H1 (cell line): Measurements from ENCODE around the gene VSIG10L. TPM values are rescaled to one million over a fixed set of nuclear protein-coding genes. Genes with fewer than 3 reads are reported as not detected.

ENCODE experiments used
- CTCF ChIA-PET: fragments of 300-600 bp; sonication (Branson Sonifier 250); formaldehyde crosslinking; loops from one replicate; lab custom pipeline; 2021; ENCODE audit not compliant: partially characterized antibody; lab: Charles Lee
- POLR2A ChIA-PET: fragments of 300-600 bp; sonication (Branson Sonifier 250); formaldehyde crosslinking; loops from one replicate; lab custom pipeline; 2021; ENCODE audit warnings: inconsistent platforms; ENCODE audit not compliant: partially characterized antibody; lab: Charles Lee
- DNase-seq, 2 experiments: peaks; one replicate each; pipeline versions ENCODE4 v3.0.0 to v3.0.0-alpha.2; 2010 to 2022; ENCODE audit warnings: low spot score in 2 of 2, low read depth in 1 of 2, mixed read lengths in 1 of 2
- FAIRE-seq: peaks from 2 replicates; lab custom pipeline; 2011; peaks lifted over from hg19 to GRCh38; lab: Jason Lieb, UNC
- H2AFZ ChIP-seq: 2 replicates; pipeline ENCODE4 v1.8.1; 2012; ENCODE audit warnings: low read length, inconsistent platforms
- H2AK5ac ChIP-seq: 2 replicates; pipeline ENCODE4 v1.6.1; 2013; ENCODE audit warnings: low read depth, low read length
- H2BK120ac ChIP-seq: replicated peaks from 2 replicates; pipeline ENCODE3; 2013; ENCODE audit warnings: low read depth, low read length, inconsistent platforms
- H2BK12ac ChIP-seq: 2 replicates; pipeline ENCODE4 v1.6.1; 2013; ENCODE audit warnings: low read depth, low read length
- H2BK15ac ChIP-seq: 2 replicates; pipeline ENCODE4 v1.6.1; 2013; ENCODE audit warnings: low read length
- H2BK20ac ChIP-seq: 2 replicates; pipeline ENCODE4 v1.6.1; 2013; ENCODE audit warnings: low read length
- H2BK5ac ChIP-seq: 2 replicates; pipeline ENCODE4 v1.6.1; 2013; ENCODE audit warnings: low read depth, low read length
- H3K14ac ChIP-seq: 2 replicates; pipeline ENCODE4 v1.6.1; 2013; ENCODE audit warnings: inconsistent platforms; ENCODE audit not compliant: insufficient read length
- H3K18ac ChIP-seq: 2 replicates; pipeline ENCODE4 v1.6.1; 2013; ENCODE audit warnings: low read length; ENCODE audit errors: extremely low read depth
- H3K23ac ChIP-seq: 2 replicates; pipeline ENCODE4 v1.6.1; 2013; ENCODE audit warnings: inconsistent platforms; ENCODE audit not compliant: insufficient read length
- H3K23me2 ChIP-seq: 2 replicates; pipeline ENCODE4 v1.6.1; 2013; ENCODE audit warnings: low read depth, low read length
- H3K27ac ChIP-seq: 2 replicates; pipeline ENCODE4 v1.6.1; 2011; ENCODE audit warnings: low read depth, low read length, inconsistent platforms
- H3K27me3 ChIP-seq, 4 experiments: replicated peaks in 1 of 4; 1 replicate in 1 of 4; 2 replicates in 3 of 4; pipeline versions ENCODE4 v1.6.1 to v1.8.1; 2011 to 2013; ENCODE audit warnings: low read length in 3 of 4, mild to moderate bottlenecking in 3 of 4, inconsistent platforms in 2 of 4, mixed read lengths in 2 of 4, moderate library complexity in 1 of 4; ENCODE audit not compliant: control insufficient read depth in 3 of 4, insufficient read depth in 3 of 4; ENCODE audit errors: extremely low read depth in 1 of 4
- H3K36me3 ChIP-seq, 4 experiments: 2 replicates each; pipeline versions ENCODE4 v1.6.1 to v1.8.1; 2011 to 2013; ENCODE audit warnings: mild to moderate bottlenecking in 4 of 4, low read length in 3 of 4, moderate library complexity in 2 of 4, control low read depth in 1 of 4, inconsistent platforms in 1 of 4; ENCODE audit not compliant: insufficient read depth in 4 of 4, control insufficient read depth in 2 of 4
- H3K4ac ChIP-seq: replicated peaks from 2 replicates; pipeline ENCODE3; 2013; ENCODE audit warnings: low read length, low read depth, mixed read lengths, inconsistent platforms; ENCODE audit not compliant: insufficient read length
- H3K4me1 ChIP-seq, 4 experiments: replicated peaks in 1 of 4; 1 replicate in 1 of 4; 2 replicates in 3 of 4; pipeline versions ENCODE4 v1.6.1 to v1.8.1; 2011 to 2013; ENCODE audit warnings: low read length in 3 of 4, inconsistent platforms in 2 of 4, mixed read lengths in 1 of 4; ENCODE audit not compliant: insufficient read depth in 4 of 4, control insufficient read depth in 3 of 4
- H3K4me2 ChIP-seq, 2 experiments: 2 replicates each; pipeline versions ENCODE4 v1.6.1 to v1.8.1; 2011 to 2013; ENCODE audit warnings: low read depth in 2 of 2, low read length in 2 of 2, control low read depth in 1 of 2, inconsistent platforms in 1 of 2, mild to moderate bottlenecking in 1 of 2; ENCODE audit not compliant: insufficient read depth in 1 of 2
- H3K4me3 ChIP-seq, 4 experiments: fragments of 200-600, 300-600 bp in 1 of 4; sonication (generic), shearing (Covaris generic), sonication (Bioruptor Twin) in 1 of 4; 2 replicates each; pipeline versions ENCODE4 v1.5.1 to v1.8.1; 2011 to 2016; ENCODE audit warnings: low read length in 4 of 4, low read depth in 3 of 4, control low read depth in 2 of 4, inconsistent platforms in 2 of 4, mild to moderate bottlenecking in 2 of 4, mixed read lengths in 1 of 4, moderate library complexity in 1 of 4; ENCODE audit not compliant: insufficient read depth in 2 of 4; ENCODE audit errors: extremely low read depth in 1 of 4
- H3K56ac ChIP-seq: replicated peaks from 2 replicates; pipeline ENCODE3; 2013; ENCODE audit warnings: low read depth, mild to moderate bottlenecking, mixed read lengths, low read length, inconsistent platforms; ENCODE audit not compliant: insufficient read length
- H3K79me1 ChIP-seq: 2 replicates; pipeline ENCODE4 v1.6.1; 2013; ENCODE audit warnings: low read depth, low read length, control low read depth
- H3K79me2 ChIP-seq, 2 experiments: 2 replicates each; pipeline versions ENCODE4 v1.6.1 to v1.8.1; 2012 to 2013; ENCODE audit warnings: low read length in 2 of 2, mild to moderate bottlenecking in 2 of 2, inconsistent platforms in 1 of 2; ENCODE audit not compliant: insufficient read depth in 2 of 2, control insufficient read depth in 1 of 2
- H3K9ac ChIP-seq, 4 experiments: replicated peaks in 1 of 4; 1 replicate in 1 of 4; 2 replicates in 3 of 4; pipeline versions ENCODE4 v1.6.1 to v1.8.1; 2011 to 2013; ENCODE audit warnings: low read depth in 3 of 4, low read length in 3 of 4, control low read depth in 2 of 4, mild to moderate bottlenecking in 2 of 4, moderate library complexity in 2 of 4, inconsistent platforms in 1 of 4; ENCODE audit errors: extremely low read depth in 1 of 4
- H3K9me3 ChIP-seq, 2 experiments: 2 replicates each; pipeline versions ENCODE4 v1.6.1 to v1.8.1; 2012 to 2013; ENCODE audit warnings: mild to moderate bottlenecking in 2 of 2, moderate library complexity in 2 of 2, control low read depth in 1 of 2, inconsistent platforms in 1 of 2, low read depth in 1 of 2, low read length in 1 of 2, mixed read lengths in 1 of 2; ENCODE audit not compliant: insufficient read depth in 2 of 2
- H4K20me1 ChIP-seq, 2 experiments: replicated peaks in 1 of 2; 2 replicates each; pipeline versions ENCODE3 to v1.8.1; 2011 to 2013; ENCODE audit warnings: inconsistent platforms in 2 of 2, low read length in 2 of 2, mild to moderate bottlenecking in 1 of 2; ENCODE audit not compliant: insufficient read depth in 2 of 2, control insufficient read depth in 1 of 2
- H4K5ac ChIP-seq: 2 replicates; pipeline ENCODE4 v1.6.1; 2013; ENCODE audit warnings: low read length, low read depth, mixed read lengths, inconsistent platforms; ENCODE audit not compliant: insufficient read length
- H4K8ac ChIP-seq: 2 replicates; pipeline ENCODE4 v1.8.0; 2013; ENCODE audit warnings: mild to moderate bottlenecking, moderate library complexity, low read length, inconsistent platforms; ENCODE audit not compliant: insufficient read depth; ENCODE audit errors: extremely low read depth
- H4K91ac ChIP-seq: replicated peaks from 2 replicates; pipeline ENCODE3; 2013; ENCODE audit warnings: low read length, mixed read lengths, inconsistent platforms; ENCODE audit not compliant: insufficient read length
- BACH1 ChIP-seq: IDR thresholded peaks from 2 replicates; pipeline ENCODE4 v1.6.1; 2012; ENCODE audit warnings: low read length, improper control_type of control experiment
- CBX8 ChIP-seq: fragments of 300-800, 300-1000 bp; sonication (generic); IDR thresholded peaks from 2 replicates; pipeline ENCODE4 v1.7.1; 2016; ENCODE audit warnings: low read depth, low read length, borderline replicate concordance
- HDAC2 ChIP-seq, 2 experiments: fragments of 300-600 bp in 1 of 2; sonication (generic) in 1 of 2; IDR thresholded peaks; 2 replicates each; pipeline ENCODE4 v1.6.1; 2011 to 2012; ENCODE audit warnings: low read depth in 2 of 2, low read length in 2 of 2, mild to moderate bottlenecking in 2 of 2, moderate library complexity in 2 of 2, borderline replicate concordance in 1 of 2, inconsistent platforms in 1 of 2
- JUN ChIP-seq: IDR thresholded peaks from 2 replicates; pipeline ENCODE4 v1.6.1; 2011; ENCODE audit warnings: low read depth, mild to moderate bottlenecking, improper control_type of control experiment, low read length
- KDM5A ChIP-seq: fragments of 200-600 bp; IDR thresholded peaks from 2 replicates; pipeline ENCODE4 v1.7.1; 2012; ENCODE audit warnings: mild to moderate bottlenecking, low read length, inconsistent platforms, mixed read lengths
- MAFK ChIP-seq: IDR thresholded peaks from 2 replicates; pipeline ENCODE4 v1.6.1; 2012; ENCODE audit warnings: low read depth, mild to moderate bottlenecking, improper control_type of control experiment, low read length
- POLR2AphosphoS5 ChIP-seq: IDR thresholded peaks from 2 replicates; pipeline ENCODE4 v1.6.1; 2011; ENCODE audit warnings: low read depth, low read length
- RXRA ChIP-seq: IDR thresholded peaks from 2 replicates; pipeline ENCODE4 v1.6.1; 2011; ENCODE audit warnings: low read depth, mild to moderate bottlenecking, low read length, moderate library complexity; ENCODE audit not compliant: insufficient read depth
- SIRT6 ChIP-seq: IDR thresholded peaks from one replicate; pipeline ENCODE4 v1.7.1; 2012; ENCODE audit warnings: low read length, inconsistent platforms
- TCF12 ChIP-seq: IDR thresholded peaks from 2 replicates; pipeline ENCODE4 v1.6.1; 2011; ENCODE audit warnings: low read depth, mild to moderate bottlenecking, low read length
- YY1 ChIP-seq: IDR thresholded peaks from 2 replicates; pipeline ENCODE4 v1.6.1; 2011; ENCODE audit warnings: low read depth, mild to moderate bottlenecking, low read length
- WGBS, 2 experiments: shearing (Covaris generic) in 1 of 2; methylation state at CpG; one replicate each; pipeline versions ENCODE4 v1.1.6 to v1.1.7; 2013 to 2015; ENCODE audit warnings: low lambda C conversion rate in 2 of 2, mixed read lengths in 2 of 2, inconsistent platforms in 1 of 2, low coverage in 1 of 2, missing lambda C conversion rate in 1 of 2; ENCODE audit not compliant: insufficient replicate concordance in 2 of 2, insufficient coverage in 1 of 2, insufficient read length in 1 of 2; ENCODE audit errors: extremely low coverage in 1 of 2, missing lambda C conversion rate in 1 of 2; 5-methylcytosine and 5-hydroxymethylcytosine counted together
- polyA plus RNA-seq, 7 experiments: library from polyadenylated mRNA; depleted of rRNA in 3 of 7; stranded (reverse) in 5 of 7; unstranded in 2 of 7; fragments of >200 nt in 5 of 7; fragments of 200-250 nt in 2 of 7; gene quantifications; 1 replicate in 5 of 7; 2 replicates in 1 of 7; 4 replicates in 1 of 7; pipeline versions ENCODE4 v1.2.1 to v1.2.3, GENCODE V29; 2011 to 2013; ENCODE audit warnings: missing spikeins in 2 of 7, mixed read lengths in 2 of 7
- total RNA-seq: library from RNA; stranded (reverse); fragmentation: NEBNext Ultra II Directional; extraction: Animal tissue kit (Norgen Biotek cat#: 25700); gene quantifications from 2 replicates; pipeline ENCODE4 v1.2.1, GENCODE V29; 2021

Gene VSIG10L
- total and polyA plus RNA-seq, 2 of the 8 experiments (the other 6 are each of a cell fraction or from before 2014, with no cell fraction given) = 10.3 to 10.4 TPM

DNA sequence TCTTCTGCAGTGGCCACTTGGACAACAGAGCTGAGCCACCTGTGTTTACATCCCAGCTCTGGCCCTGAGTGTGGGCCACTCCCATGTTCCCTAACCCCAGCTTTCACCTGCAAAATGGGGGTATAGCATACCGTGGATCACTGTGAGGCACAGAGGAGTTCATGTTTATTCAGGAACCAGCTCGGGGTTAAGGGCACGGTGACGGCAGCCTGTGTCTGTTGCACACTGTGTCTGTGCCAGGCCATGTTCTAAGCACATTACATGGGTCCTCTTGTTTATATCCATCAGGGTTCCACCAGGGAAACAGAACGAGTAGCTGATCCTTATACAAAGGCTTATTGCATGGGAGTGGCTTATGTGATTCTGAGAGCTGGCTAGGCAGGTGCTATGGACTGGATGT, 44.5 kb downstream of the VSIG10L start:
- Histone ChIP-seq H3K79me2 (no peaks in the 10 kb centered on the region), H3K23me2 (no peaks in the 10 kb centered on the region), H3K18ac (no peak overlapping the region), H3K27me3 (peaks cover 0 to 2% (median 0%) of the 10 kb centered on the region in 4 experiments; a peak in 1 of 7 replicates), H3K56ac (no peak overlapping the region), H4K5ac (no peak overlapping the region), H2BK20ac (no peak overlapping the region), H4K91ac (no peak overlapping the region), H3K23ac (no peak overlapping the region), H3K79me1 (no peaks in the 10 kb centered on the region), H4K20me1 (no peaks in the 10 kb centered on the region), H3K4ac (no peak overlapping the region), H3K14ac (no peak overlapping the region), H3K4me3 (no peak overlapping the region), H2BK12ac (no peak overlapping the region), H3K9ac (no peak overlapping the region)
- 94% methylated on average over 5 of the region's 5 CpGs; no CpG with 5 or more reads in 1 of the 2 experiments for WGBS, 2 experiments
- POLR2A ChIA-PET = interaction anchor here (0.6 to 1.5 kb wide), 3 partner anchors 11 to 141 kb away, joined by 3 to 4 read pairs (median 3); no protein-coding TSS in a partner anchor
- CTCF ChIA-PET = interaction anchor here (0.6 to 2.3 kb wide), 9 partner anchors 29 to 317 kb away, joined by 3 to 6 read pairs (median 3); partner anchors contain the start of gene VSIG10L
- DNase-seq = no peak
- no peak for FAIRE-seq
- no peak for TF ChIP-seq BACH1
- TF ChIP-seq JUN = no peak
- TF ChIP-seq HDAC2 (IDR thresholded peaks at IDR 0.05; ENCODE audit: borderline replicate concordance in 1 of 2, low read depth in 2 of 2, low read length in 2 of 2) = no peak
- TF ChIP-seq POLR2AphosphoS5 = no peak
- no peak for TF ChIP-seq CBX8
- TF ChIP-seq YY1 = no peak
- TF ChIP-seq KDM5A = no peak
- TF ChIP-seq TCF12 = no peak
- TF ChIP-seq RXRA = no peak
- no peak for TF ChIP-seq SIRT6
- TF ChIP-seq MAFK = no peak
- TF ChIP-seq, all 59 proteins: peak for 0
- H3K4me1 ChIP-seq = peaks cover 10 to 39% (median 29%) of the 10 kb centered on the region in 4 experiments
- no peak overlapping the region for H2AFZ ChIP-seq
- no peaks in the 10 kb centered on the region for H3K9me3 ChIP-seq
- 0 out of 2 replicates have a peak overlapping the region, but pooled peaks have one; percentile 16 for H2BK5ac ChIP-seq
- no peaks in the 10 kb centered on the region for H3K36me3 ChIP-seq
- no peak overlapping the region for H4K8ac ChIP-seq
- H2BK15ac ChIP-seq = no peak overlapping the region
- H2BK120ac ChIP-seq = no peak overlapping the region
- no peak overlapping the region for H2AK5ac ChIP-seq
- no peak overlapping the region for H3K4me2 ChIP-seq
- H3K27ac ChIP-seq = no peak overlapping the region
